NCI-H1694 treated with DMSO at 0.1 percent for 48 hours (cell line): ENCODE measurements around the gene TRRAP.

ENCODE experiments used
- DNase-seq: peaks from one replicate; lab custom pipeline; 2025; lab: John Stamatoyannopoulos, UW

Gene TRRAP

DNA sequence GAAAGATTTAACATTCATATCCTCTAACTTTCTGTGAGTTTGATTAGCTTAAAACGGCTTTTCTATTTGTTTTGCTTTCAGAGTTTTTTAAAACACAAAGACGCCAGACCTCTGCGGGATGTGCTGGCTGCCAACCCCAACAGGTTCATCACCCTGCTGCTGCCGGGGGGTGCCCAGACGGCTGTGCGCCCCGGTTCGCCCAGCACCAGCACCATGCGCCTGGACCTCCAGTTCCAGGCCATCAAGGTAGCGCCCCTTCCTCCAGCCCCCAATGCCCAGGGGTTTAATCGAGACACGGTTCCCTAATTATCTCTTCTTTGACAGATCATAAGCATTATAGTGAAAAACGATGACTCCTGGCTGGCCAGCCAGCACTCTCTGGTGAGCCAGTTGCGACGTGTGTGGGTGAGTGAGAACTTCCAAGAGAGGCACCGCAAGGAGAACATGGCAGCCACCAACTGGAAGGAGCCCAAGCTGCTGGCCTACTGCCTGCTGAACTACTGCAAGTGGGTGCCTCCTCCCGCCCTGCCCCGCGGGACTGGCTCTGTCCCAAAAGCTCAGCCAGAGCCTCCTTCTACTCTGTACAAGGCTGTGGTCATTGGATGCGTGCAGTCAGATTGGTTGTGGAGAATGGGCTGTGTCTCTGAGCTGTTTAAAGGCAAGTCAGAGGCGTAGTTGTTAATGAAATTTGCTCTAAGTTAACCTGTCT is 71.2 kb downstream of the TRRAP start:
- DNase-seq = no peak

DNA sequence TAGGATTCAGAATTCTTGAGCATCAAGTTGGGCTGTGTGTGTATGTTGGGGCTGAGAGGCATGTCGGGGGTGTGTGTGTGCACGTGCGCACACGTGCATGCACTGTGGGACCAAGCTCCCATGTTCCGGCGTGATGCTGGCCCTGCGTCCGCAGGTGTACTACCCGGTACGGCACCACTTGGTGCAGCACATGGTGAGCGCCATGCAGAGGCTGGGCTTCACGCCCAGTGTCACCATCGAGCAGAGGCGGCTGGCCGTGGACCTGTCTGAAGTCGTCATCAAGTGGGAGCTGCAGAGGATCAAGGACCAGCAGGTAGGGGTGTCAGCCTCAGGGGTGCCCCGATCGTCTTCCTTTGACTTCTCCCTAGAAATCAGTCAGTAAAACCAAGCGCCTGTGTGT is 77.7 kb downstream of the TRRAP start:
- no peak for DNase-seq

DNA sequence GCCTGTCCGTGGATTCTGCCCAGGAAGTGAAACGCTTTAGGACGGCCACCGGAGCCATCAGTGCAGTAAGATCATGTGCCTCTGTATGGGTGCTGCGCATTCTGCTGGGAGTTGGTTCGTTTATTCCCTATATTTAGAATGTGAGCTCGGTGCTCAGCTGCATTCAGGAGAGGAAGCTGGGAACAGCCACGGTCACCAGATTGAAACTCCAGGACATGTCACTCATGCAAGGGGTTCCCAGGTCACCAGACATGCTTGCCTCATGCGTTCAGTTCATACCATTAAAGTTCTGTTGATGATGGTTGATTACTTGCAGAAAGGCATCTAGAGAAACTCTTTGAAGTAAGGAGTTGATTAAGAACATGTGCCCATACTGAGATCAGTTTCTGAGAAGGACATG is 78.1 kb downstream of the TRRAP start:
- no peak for DNase-seq

DNA sequence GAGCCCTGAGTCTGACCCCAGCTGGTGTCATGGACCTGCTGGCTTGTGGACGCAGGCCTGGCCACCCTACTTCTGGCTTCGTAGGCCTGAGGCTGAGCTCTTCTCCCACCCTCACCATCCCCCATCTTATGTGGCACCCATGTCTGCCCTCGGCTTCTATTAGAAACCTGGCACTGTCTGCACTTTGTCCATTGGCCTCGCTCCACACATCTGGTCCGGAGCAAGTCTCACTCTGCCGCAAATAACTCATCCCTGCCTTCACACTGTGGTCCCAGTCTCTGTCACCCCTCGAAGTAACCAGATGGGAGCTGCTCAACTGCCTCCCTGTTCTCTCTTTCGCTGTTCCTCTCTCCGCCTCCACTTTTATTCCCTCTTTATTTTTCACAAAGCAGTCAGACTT is 78.6 kb downstream of the TRRAP start:
- no peak for DNase-seq

DNA sequence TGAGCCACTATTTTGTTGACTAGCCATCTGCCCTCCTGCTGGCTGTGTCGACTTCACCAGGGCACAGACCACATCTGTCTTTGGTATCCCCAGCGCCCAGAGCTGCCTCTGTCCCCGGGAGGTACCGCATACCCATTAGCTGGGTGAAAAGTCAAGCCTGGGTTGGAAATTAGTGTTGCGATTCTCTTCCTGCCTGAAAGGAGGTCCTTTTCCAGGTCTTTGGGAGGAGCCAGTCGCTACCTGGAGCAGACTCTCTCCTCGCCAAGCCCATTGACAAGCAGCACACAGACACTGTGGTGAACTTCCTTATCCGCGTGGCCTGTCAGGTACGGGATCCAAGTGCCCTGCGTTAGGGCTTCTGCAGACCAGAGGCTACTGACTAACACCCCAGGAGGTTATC is 79.4 kb downstream of the TRRAP start:
- DNase-seq = no peak

DNA sequence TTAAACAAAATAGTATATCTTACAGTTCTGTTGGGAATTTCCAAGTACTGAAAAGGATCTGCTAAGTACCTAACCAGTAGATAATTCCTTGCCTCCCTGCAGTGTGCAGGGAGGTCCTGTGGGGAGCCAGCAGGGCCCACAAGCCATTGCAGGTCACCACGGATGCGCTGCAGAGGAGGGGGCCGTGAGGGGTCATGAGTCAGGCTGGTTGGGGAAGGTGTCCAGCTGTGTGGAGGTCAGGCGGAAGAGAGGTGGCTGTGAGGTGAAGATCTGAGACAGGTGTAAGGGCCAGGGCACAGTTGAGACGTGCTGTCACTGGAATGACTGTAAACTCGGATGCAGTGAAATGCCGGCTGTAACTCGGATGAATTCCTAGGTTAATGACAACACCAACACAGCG is 80.6 kb downstream of the TRRAP start:
- no peak for DNase-seq

DNA sequence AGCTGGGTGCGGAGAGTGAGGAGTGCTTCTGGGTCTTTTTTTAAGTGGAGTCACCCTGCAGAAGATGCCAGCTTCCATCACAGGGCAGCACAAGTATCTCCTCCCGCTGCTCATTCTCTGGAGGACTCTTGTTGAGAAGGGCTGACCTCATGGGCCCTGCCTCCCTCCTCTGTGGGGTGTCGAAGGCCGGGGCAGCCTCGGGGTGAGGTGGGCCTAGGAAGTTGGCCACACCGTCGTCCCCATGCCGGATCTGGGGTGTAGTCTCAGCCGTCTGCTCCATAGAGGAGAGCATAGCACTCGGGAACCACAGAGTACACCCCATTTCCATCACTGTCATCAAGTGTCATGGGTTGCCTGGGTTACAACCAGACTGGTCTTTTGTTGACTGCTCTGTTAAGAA is 85.0 kb downstream of the TRRAP start:
- no peak for DNase-seq

DNA sequence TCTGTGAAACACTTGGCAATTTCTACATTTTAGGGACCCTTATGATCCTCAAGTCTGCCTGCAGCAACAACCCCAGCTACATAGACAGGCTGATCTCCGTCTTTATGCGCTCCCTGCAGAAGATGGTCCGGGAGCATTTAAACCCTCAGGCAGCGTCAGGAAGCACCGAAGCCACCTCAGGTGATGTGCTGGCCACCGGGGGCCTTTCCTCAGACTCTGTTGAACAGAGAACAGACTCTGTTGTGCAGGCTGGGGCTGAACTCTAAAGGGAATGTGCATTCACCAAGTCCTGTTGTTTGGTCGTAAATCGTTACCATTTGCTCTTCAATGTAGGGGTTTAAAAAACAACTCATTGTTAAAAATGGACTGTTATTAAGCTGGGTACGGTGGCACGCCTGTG is 86.3 kb downstream of the TRRAP start:
- no peak for DNase-seq

DNA sequence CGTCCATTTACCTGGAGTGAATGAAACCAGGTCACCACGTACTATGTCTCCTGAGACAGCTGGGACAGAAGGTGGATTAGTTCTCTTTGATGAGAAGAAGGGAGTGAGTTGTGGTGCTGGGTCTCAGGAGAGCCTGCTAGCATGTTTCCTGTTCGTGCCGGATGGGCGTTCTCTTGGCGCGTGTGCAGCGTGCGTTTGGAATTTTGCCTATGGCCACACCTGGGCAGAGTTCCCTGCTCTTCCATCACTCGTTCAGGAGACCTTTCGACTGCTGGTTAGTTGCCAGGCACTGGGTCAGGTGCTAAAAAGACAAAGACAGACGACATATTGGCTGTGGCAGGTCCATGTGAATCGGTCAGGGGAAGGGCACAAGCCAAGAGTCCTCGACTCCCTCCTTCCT is 90.3 kb downstream of the TRRAP start:
- no peak for DNase-seq

DNA sequence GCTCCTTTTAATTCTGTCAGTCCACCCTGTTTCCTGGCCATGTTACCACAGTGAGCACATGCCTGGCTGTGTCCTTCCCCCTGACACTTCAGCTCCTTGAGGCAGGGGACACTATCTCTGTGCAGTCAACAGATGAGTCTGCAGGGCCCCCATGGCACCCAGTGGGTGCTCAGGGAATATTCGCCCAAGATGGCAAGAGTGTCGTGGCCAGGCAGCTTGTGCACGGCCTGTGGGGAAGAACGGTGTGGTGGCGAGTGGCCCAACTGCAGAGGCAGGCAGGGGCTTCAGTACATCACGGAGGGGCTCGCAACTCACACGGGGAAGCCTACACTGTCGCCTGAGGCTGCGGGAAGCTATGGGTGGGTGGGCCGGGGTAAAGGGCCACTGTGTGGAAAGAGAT is 91.1 kb downstream of the TRRAP start:
- DNase-seq = no peak

DNA sequence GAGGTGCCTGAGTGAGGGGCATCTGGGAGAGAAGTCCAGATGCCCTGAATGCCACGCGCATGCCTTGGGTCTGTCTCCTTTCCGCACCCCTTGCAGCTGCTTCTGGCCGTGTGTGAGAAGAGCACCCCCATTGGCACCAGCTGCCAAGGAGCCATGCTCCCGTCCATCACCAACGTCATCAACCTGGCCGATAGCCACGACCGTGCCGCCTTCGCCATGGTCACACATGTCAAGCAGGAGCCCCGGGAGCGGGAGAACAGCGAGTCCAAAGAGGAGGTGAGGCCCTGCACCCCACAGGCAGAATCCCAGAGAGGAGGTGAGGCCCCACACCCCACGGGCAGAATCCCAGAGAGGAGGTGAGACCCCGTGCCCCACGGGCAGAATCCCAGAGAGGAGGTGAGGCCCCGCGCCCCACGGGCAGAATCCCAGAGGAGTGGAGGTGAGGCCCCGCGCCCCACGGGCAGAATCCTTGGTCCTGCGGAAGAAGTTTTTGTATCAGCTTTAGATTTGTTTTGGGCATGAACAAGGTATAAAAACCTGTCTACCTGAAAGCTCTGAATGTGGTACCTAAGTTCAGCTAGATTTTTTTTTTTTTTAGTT is 91.8 kb downstream of the TRRAP start:
- no peak for DNase-seq

DNA sequence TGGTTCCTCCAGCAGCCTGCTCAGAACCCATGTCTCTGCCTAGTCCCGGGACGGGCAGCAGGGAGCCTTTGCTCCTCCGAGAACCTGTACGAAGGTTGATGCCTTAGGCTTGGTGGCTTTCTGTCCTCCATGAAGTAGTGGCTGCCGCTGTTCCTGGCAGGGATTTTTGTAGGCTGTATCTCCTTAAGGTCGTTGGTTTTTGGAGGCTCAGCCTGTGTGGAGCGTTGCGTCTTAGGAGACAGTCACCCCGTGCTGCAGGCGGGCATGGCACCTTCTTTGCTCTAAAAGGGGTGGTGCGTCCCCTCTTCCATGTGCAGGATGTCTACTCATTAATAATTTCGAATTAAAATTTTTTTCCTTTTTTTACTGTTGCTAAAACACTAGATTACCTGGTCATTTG is 92.5 kb downstream of the TRRAP start:
- no peak for DNase-seq

DNA sequence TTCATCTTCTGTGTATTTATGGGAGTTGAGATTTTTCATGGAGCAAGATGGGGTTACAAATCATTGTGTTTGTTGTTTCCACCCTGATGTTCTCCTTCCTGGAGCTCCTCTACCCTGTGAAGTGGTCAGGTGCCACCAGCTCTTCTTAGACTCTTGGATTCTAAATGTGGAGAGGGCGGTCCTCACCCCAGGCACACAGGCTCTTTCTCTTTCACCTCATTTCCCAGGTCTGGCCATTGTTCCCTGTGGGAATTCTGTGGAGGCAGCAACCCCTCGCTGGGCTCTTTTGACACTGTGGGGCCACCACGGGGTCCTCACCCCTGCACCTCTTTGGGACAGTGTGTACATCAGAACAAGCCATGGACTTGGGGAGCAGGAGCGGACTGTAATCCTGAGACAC is 95.9 kb downstream of the TRRAP start:
- DNase-seq = no peak

DNA sequence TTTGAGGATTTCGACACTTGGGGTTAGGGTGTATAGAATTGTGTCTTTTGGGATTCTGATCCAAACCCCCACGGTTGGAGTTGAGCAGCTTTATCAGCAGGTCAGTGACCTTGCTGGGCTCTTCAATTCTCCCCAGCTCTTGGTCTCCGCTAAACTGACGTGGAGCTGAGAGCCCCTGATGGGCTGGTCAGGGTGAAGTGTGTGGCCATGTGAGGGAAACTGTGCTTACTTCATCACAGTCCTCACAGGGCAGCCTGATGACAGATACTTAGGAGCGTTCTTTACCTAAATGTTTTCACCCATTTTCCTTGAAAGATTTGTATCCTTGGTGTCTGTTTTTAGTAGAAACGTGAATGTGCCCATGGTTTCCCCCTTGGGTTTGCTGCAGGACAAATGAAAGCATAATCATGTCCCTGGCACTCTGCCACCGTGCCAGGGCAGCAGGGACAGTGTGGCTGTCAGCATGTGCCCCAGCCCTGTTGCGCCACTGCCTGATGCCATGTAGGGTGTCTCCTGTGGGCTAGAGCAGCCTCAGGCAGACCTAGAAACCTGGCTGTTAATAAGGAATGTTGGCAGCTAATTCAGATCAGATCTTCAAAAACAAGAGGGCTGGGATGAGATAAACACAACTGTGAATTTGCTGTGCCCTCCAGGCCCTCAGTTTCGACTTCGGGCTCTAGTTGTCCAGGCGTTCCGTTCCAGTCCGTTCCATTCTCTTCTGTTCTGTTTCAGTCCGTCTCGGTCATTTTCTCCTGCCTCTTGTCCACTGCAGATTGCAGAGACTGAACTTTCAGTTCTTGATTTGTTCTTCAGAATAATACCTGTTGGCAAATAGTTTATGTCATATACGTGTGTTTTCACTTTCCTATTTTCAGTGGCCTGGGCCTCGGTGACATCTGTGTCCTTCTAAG is 96.8 kb downstream of the TRRAP start:
- no peak for DNase-seq

DNA sequence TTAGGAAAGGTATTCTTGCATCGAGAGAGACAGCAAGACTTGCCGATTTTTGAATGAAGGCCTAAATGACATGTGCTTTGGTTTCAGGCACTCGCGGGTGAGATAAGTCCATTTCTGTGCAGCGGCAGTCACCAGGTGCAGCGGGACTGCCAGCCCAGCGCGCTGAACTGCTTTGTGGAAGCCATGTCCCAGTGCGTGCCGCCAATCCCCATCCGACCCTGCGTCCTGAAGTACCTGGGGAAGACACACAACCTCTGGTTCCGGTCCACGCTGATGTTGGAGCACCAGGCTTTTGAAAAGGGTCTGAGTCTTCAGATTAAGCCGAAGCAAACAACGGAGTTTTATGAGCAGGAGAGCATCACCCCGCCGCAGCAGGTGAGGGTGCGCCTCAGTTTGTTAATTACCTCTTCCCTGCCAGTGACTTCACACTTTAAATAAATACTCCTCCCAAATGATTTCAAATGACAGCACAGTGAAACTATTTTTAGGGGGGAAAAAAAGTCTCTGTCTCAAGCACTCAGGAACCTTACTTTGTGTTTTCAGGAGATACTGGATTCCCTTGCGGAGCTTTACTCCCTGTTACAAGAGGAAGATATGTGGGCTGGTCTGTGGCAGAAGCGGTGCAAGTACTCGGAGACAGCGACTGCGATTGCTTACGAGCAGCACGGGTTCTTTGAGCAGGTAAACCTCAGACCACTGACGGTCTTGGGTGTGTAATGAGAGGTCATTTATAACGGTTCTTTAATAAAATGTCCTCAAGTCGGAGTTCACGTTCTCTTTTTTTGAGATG is 98.3 kb downstream of the TRRAP start:
- DNase-seq = no peak

DNA sequence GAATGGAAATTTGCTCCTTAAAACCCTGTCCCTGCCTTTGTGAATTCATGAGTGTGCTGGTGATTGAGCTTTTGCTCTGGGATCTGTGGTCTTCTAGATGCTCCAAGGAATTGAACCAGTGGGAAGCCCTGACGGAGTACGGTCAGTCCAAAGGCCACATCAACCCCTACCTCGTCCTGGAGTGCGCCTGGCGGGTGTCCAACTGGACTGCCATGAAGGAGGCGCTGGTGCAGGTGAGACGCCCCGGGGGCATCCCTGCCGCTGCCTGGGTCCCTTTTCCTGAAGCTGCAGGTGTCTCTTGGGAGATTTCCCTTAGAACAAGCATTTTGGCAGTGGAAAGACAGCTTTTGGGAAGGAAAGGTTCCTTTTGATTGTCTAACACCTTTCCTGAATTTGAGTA is 100.3 kb downstream of the TRRAP start:
- no peak for DNase-seq

DNA sequence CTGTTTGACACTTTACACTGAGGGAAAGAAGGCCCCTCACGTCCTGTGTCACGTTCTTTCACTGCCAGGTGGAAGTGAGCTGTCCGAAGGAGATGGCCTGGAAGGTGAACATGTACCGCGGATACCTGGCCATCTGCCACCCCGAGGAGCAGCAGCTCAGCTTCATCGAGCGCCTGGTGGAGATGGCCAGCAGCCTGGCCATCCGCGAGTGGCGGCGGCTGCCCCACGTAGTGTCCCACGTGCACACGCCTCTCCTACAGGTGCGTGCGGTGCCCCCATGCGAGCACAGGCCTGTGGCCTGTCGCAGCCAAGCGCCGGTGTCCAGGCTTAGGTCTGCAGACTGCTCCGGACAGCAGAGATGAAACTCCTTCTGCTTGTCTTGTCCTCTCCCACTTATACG is 103.4 kb downstream of the TRRAP start:
- DNase-seq = no peak

DNA sequence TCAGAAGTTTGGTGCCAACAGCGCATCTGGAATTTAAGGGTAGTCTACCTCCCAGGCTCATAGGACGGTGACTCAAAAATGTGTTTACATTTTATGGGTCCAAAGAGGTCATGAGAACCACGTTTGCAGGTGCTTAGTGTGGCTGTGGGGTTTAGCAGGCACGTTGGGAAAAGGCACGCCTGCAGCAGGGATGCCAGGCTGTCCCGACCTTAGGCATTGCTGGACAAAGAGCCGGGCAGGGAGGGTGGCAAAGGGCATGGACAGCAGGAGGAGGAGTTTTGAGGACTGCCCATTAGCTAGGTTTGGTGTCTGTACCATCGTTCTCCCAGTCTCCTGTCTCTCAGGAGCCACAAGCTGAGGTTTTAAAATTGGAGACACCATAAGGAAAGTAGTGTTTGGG is 104.4 kb downstream of the TRRAP start:
- no peak for DNase-seq

DNA sequence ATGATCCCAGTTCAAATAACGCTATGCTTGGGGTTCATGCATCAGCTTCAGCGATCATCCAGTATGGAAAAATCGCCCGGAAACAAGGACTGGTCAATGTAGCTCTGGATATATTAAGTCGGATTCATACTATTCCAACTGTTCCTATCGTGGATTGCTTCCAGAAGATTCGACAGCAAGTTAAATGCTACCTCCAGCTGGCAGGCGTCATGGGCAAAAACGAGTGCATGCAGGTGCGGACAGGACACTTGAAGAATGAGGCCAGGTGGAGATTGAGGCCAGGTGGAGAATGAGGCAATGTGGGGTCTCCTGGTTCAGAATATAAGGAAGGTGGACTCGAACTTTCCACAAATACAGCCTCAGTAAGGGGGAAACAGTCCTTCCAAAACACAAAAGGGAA is 105.8 kb downstream of the TRRAP start:
- no peak for DNase-seq

DNA sequence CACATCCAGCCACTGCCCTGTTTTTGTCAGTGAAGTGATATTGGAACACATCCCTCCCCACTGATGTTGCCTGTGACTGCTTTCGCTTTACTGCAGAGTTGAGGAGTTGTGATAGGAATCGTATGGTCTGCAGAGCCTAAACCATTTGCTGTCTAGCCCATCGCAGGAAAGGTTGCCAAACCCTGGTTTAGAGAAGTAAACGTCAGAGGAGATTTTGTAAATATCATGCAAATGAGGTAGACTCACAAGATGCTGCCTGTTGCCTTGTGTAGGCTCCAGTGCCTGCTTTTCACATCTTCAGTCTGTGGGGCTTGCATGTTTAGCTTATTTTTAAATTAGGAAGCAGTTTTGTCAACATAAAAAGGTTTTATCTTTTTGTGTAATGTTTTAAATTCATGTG is 107.1 kb downstream of the TRRAP start:
- DNase-seq = no peak

DNA sequence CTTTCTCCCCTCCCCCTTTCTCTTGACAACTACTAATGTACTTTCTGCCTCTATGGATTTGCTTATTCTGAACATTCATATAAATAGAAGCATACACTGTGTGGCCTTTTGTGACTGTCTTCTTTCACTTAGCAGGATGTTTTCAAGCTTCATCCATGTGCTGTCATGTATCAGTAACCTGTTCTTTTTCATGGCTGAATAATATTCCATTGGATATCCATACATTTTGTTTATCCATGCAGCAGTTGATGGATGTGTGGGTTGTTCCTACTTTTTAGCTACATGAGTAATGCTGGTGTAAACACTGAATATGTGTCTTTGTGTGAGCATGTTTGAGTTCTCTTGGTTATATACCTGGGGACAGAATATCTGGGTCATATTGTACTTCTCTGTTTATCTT is 107.6 kb downstream of the TRRAP start:
- no peak for DNase-seq

DNA sequence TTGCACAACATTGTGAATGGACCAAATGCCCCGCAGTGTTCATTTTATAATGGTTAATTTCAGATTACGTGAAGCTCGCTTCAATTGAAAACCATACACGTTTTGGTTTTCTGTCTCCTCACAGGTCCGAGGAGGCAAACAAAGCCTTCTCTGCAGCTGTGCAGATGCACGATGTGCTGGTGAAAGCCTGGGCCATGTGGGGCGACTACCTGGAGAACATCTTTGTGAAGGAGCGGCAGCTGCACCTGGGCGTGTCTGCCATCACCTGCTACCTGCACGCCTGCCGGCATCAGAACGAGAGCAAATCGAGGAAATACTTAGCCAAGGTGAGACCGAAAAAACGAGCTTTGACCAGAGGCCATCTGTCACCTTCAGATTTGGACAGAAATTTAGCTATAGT is 110.3 kb downstream of the TRRAP start:
- DNase-seq = no peak
